H1 (cell line): ENCODE data around the gene G2E3. TPM values are rescaled to one million over a fixed set of nuclear protein-coding genes. Genes with fewer than 3 reads are reported as not detected.

Experiments used
- CTCF ChIA-PET: fragments of 300-600 bp; sonication (Branson Sonifier 250); formaldehyde crosslinking; loops from one replicate; lab custom pipeline; 2021; ENCODE audit not compliant: partially characterized antibody; lab: Charles Lee
- POLR2A ChIA-PET: fragments of 300-600 bp; sonication (Branson Sonifier 250); formaldehyde crosslinking; loops from one replicate; lab custom pipeline; 2021; ENCODE audit warnings: inconsistent platforms; ENCODE audit not compliant: partially characterized antibody; lab: Charles Lee
- DNase-seq, 2 experiments: peaks; one replicate each; pipeline versions ENCODE4 v3.0.0 to v3.0.0-alpha.2; 2010 to 2022; ENCODE audit warnings: low spot score in 2 of 2, low read depth in 1 of 2, mixed read lengths in 1 of 2
- FAIRE-seq: peaks from 2 replicates; lab custom pipeline; 2011; peaks lifted over from hg19 to GRCh38; lab: Jason Lieb, UNC
- H2AFZ ChIP-seq: 2 replicates; pipeline ENCODE4 v1.8.1; 2012; ENCODE audit warnings: low read length, inconsistent platforms
- H2AK5ac ChIP-seq: 2 replicates; pipeline ENCODE4 v1.6.1; 2013; ENCODE audit warnings: low read depth, low read length
- H2BK120ac ChIP-seq: replicated peaks from 2 replicates; pipeline ENCODE3; 2013; ENCODE audit warnings: low read depth, low read length, inconsistent platforms
- H2BK12ac ChIP-seq: 2 replicates; pipeline ENCODE4 v1.6.1; 2013; ENCODE audit warnings: low read depth, low read length
- H2BK15ac ChIP-seq: 2 replicates; pipeline ENCODE4 v1.6.1; 2013; ENCODE audit warnings: low read length
- H2BK20ac ChIP-seq: 2 replicates; pipeline ENCODE4 v1.6.1; 2013; ENCODE audit warnings: low read length
- H2BK5ac ChIP-seq: 2 replicates; pipeline ENCODE4 v1.6.1; 2013; ENCODE audit warnings: low read depth, low read length
- H3K14ac ChIP-seq: 2 replicates; pipeline ENCODE4 v1.6.1; 2013; ENCODE audit warnings: inconsistent platforms; ENCODE audit not compliant: insufficient read length
- H3K18ac ChIP-seq: 2 replicates; pipeline ENCODE4 v1.6.1; 2013; ENCODE audit warnings: low read length; ENCODE audit errors: extremely low read depth
- H3K23ac ChIP-seq: 2 replicates; pipeline ENCODE4 v1.6.1; 2013; ENCODE audit warnings: inconsistent platforms; ENCODE audit not compliant: insufficient read length
- H3K23me2 ChIP-seq: 2 replicates; pipeline ENCODE4 v1.6.1; 2013; ENCODE audit warnings: low read depth, low read length
- H3K27ac ChIP-seq: 2 replicates; pipeline ENCODE4 v1.6.1; 2011; ENCODE audit warnings: low read depth, low read length, inconsistent platforms
- H3K27me3 ChIP-seq, 4 experiments: replicated peaks in 1 of 4; 1 replicate in 1 of 4; 2 replicates in 3 of 4; pipeline versions ENCODE4 v1.6.1 to v1.8.1; 2011 to 2013; ENCODE audit warnings: low read length in 3 of 4, mild to moderate bottlenecking in 3 of 4, inconsistent platforms in 2 of 4, mixed read lengths in 2 of 4, moderate library complexity in 1 of 4; ENCODE audit not compliant: control insufficient read depth in 3 of 4, insufficient read depth in 3 of 4; ENCODE audit errors: extremely low read depth in 1 of 4
- H3K36me3 ChIP-seq, 4 experiments: 2 replicates each; pipeline versions ENCODE4 v1.6.1 to v1.8.1; 2011 to 2013; ENCODE audit warnings: mild to moderate bottlenecking in 4 of 4, low read length in 3 of 4, moderate library complexity in 2 of 4, control low read depth in 1 of 4, inconsistent platforms in 1 of 4; ENCODE audit not compliant: insufficient read depth in 4 of 4, control insufficient read depth in 2 of 4
- H3K4ac ChIP-seq: replicated peaks from 2 replicates; pipeline ENCODE3; 2013; ENCODE audit warnings: low read length, low read depth, mixed read lengths, inconsistent platforms; ENCODE audit not compliant: insufficient read length
- H3K4me1 ChIP-seq, 4 experiments: replicated peaks in 1 of 4; 1 replicate in 1 of 4; 2 replicates in 3 of 4; pipeline versions ENCODE4 v1.6.1 to v1.8.1; 2011 to 2013; ENCODE audit warnings: low read length in 3 of 4, inconsistent platforms in 2 of 4, mixed read lengths in 1 of 4; ENCODE audit not compliant: insufficient read depth in 4 of 4, control insufficient read depth in 3 of 4
- H3K4me2 ChIP-seq, 2 experiments: 2 replicates each; pipeline versions ENCODE4 v1.6.1 to v1.8.1; 2011 to 2013; ENCODE audit warnings: low read depth in 2 of 2, low read length in 2 of 2, control low read depth in 1 of 2, inconsistent platforms in 1 of 2, mild to moderate bottlenecking in 1 of 2; ENCODE audit not compliant: insufficient read depth in 1 of 2
- H3K4me3 ChIP-seq, 4 experiments: fragments of 200-600, 300-600 bp in 1 of 4; sonication (generic), shearing (Covaris generic), sonication (Bioruptor Twin) in 1 of 4; 2 replicates each; pipeline versions ENCODE4 v1.5.1 to v1.8.1; 2011 to 2016; ENCODE audit warnings: low read length in 4 of 4, low read depth in 3 of 4, control low read depth in 2 of 4, inconsistent platforms in 2 of 4, mild to moderate bottlenecking in 2 of 4, mixed read lengths in 1 of 4, moderate library complexity in 1 of 4; ENCODE audit not compliant: insufficient read depth in 2 of 4; ENCODE audit errors: extremely low read depth in 1 of 4
- H3K56ac ChIP-seq: replicated peaks from 2 replicates; pipeline ENCODE3; 2013; ENCODE audit warnings: low read depth, mild to moderate bottlenecking, mixed read lengths, low read length, inconsistent platforms; ENCODE audit not compliant: insufficient read length
- H3K79me1 ChIP-seq: 2 replicates; pipeline ENCODE4 v1.6.1; 2013; ENCODE audit warnings: low read depth, low read length, control low read depth
- H3K79me2 ChIP-seq, 2 experiments: 2 replicates each; pipeline versions ENCODE4 v1.6.1 to v1.8.1; 2012 to 2013; ENCODE audit warnings: low read length in 2 of 2, mild to moderate bottlenecking in 2 of 2, inconsistent platforms in 1 of 2; ENCODE audit not compliant: insufficient read depth in 2 of 2, control insufficient read depth in 1 of 2
- H3K9ac ChIP-seq, 4 experiments: replicated peaks in 1 of 4; 1 replicate in 1 of 4; 2 replicates in 3 of 4; pipeline versions ENCODE4 v1.6.1 to v1.8.1; 2011 to 2013; ENCODE audit warnings: low read depth in 3 of 4, low read length in 3 of 4, control low read depth in 2 of 4, mild to moderate bottlenecking in 2 of 4, moderate library complexity in 2 of 4, inconsistent platforms in 1 of 4; ENCODE audit errors: extremely low read depth in 1 of 4
- H3K9me3 ChIP-seq, 2 experiments: 2 replicates each; pipeline versions ENCODE4 v1.6.1 to v1.8.1; 2012 to 2013; ENCODE audit warnings: mild to moderate bottlenecking in 2 of 2, moderate library complexity in 2 of 2, control low read depth in 1 of 2, inconsistent platforms in 1 of 2, low read depth in 1 of 2, low read length in 1 of 2, mixed read lengths in 1 of 2; ENCODE audit not compliant: insufficient read depth in 2 of 2
- H4K20me1 ChIP-seq, 2 experiments: replicated peaks in 1 of 2; 2 replicates each; pipeline versions ENCODE3 to v1.8.1; 2011 to 2013; ENCODE audit warnings: inconsistent platforms in 2 of 2, low read length in 2 of 2, mild to moderate bottlenecking in 1 of 2; ENCODE audit not compliant: insufficient read depth in 2 of 2, control insufficient read depth in 1 of 2
- H4K5ac ChIP-seq: 2 replicates; pipeline ENCODE4 v1.6.1; 2013; ENCODE audit warnings: low read length, low read depth, mixed read lengths, inconsistent platforms; ENCODE audit not compliant: insufficient read length
- H4K8ac ChIP-seq: 2 replicates; pipeline ENCODE4 v1.8.0; 2013; ENCODE audit warnings: mild to moderate bottlenecking, moderate library complexity, low read length, inconsistent platforms; ENCODE audit not compliant: insufficient read depth; ENCODE audit errors: extremely low read depth
- H4K91ac ChIP-seq: replicated peaks from 2 replicates; pipeline ENCODE3; 2013; ENCODE audit warnings: low read length, mixed read lengths, inconsistent platforms; ENCODE audit not compliant: insufficient read length
- ASH2L ChIP-seq: fragments of 200-600, 300-600 bp; sonication (generic); IDR thresholded peaks from one replicate; pipeline ENCODE4 v1.7.1; 2017; ENCODE audit warnings: low read length
- BRCA1 ChIP-seq: IDR thresholded peaks from 2 replicates; pipeline ENCODE4 v1.6.1; 2012; ENCODE audit warnings: low read depth, low read length, improper control_type of control experiment
- CBX5 ChIP-seq: fragments of 300-800, 300-1000 bp; sonication (generic); IDR thresholded peaks from 2 replicates; pipeline ENCODE4 v1.7.1; 2016; ENCODE audit warnings: antibody characterized with exemption, low read length, low read depth
- CHD1 ChIP-seq: IDR thresholded peaks from 2 replicates; pipeline ENCODE4 v1.6.1; 2012; ENCODE audit warnings: low read depth, low read length, improper control_type of control experiment
- FOSL1 ChIP-seq: IDR thresholded peaks from 2 replicates; pipeline ENCODE4 v1.6.1; 2011; ENCODE audit warnings: mild to moderate bottlenecking, low read depth, low read length, moderate library complexity; ENCODE audit not compliant: insufficient read depth
- RAD21 ChIP-seq, 2 experiments: IDR thresholded peaks in 1 of 2; conservative IDR thresholded peaks in 1 of 2; 2 replicates each; pipeline ENCODE4 v1.6.1; 2011; ENCODE audit warnings: low read depth in 2 of 2, low read length in 2 of 2, improper control_type of control experiment in 1 of 2, inconsistent platforms in 1 of 2, mild to moderate bottlenecking in 1 of 2, moderate library complexity in 1 of 2
- SP2 ChIP-seq: IDR thresholded peaks from 2 replicates; pipeline ENCODE4 v1.6.1; 2012; ENCODE audit warnings: mild to moderate bottlenecking, low read length, inconsistent platforms
- TBP ChIP-seq: IDR thresholded peaks from 2 replicates; pipeline ENCODE4 v1.6.1; 2011; ENCODE audit warnings: low read depth, low read length, improper control_type of control experiment
- WGBS, 2 experiments: shearing (Covaris generic) in 1 of 2; methylation state at CpG; one replicate each; pipeline versions ENCODE4 v1.1.6 to v1.1.7; 2013 to 2015; ENCODE audit warnings: low lambda C conversion rate in 2 of 2, mixed read lengths in 2 of 2, inconsistent platforms in 1 of 2, low coverage in 1 of 2, missing lambda C conversion rate in 1 of 2; ENCODE audit not compliant: insufficient replicate concordance in 2 of 2, insufficient coverage in 1 of 2, insufficient read length in 1 of 2; ENCODE audit errors: extremely low coverage in 1 of 2, missing lambda C conversion rate in 1 of 2; 5-methylcytosine and 5-hydroxymethylcytosine counted together
- polyA plus RNA-seq, 7 experiments: library from polyadenylated mRNA; depleted of rRNA in 3 of 7; stranded (reverse) in 5 of 7; unstranded in 2 of 7; fragments of >200 nt in 5 of 7; fragments of 200-250 nt in 2 of 7; gene quantifications; 1 replicate in 5 of 7; 2 replicates in 1 of 7; 4 replicates in 1 of 7; pipeline versions ENCODE4 v1.2.1 to v1.2.3, GENCODE V29; 2011 to 2013; ENCODE audit warnings: missing spikeins in 2 of 7, mixed read lengths in 2 of 7
- total RNA-seq: library from RNA; stranded (reverse); fragmentation: NEBNext Ultra II Directional; extraction: Animal tissue kit (Norgen Biotek cat#: 25700); gene quantifications from 2 replicates; pipeline ENCODE4 v1.2.1, GENCODE V29; 2021

G2E3 gene
- total and polyA plus RNA-seq, 2 of the 8 experiments (the other 6 are each of a cell fraction or from before 2014, with no cell fraction given) = 9.2 to 72.0 TPM

DNA sequence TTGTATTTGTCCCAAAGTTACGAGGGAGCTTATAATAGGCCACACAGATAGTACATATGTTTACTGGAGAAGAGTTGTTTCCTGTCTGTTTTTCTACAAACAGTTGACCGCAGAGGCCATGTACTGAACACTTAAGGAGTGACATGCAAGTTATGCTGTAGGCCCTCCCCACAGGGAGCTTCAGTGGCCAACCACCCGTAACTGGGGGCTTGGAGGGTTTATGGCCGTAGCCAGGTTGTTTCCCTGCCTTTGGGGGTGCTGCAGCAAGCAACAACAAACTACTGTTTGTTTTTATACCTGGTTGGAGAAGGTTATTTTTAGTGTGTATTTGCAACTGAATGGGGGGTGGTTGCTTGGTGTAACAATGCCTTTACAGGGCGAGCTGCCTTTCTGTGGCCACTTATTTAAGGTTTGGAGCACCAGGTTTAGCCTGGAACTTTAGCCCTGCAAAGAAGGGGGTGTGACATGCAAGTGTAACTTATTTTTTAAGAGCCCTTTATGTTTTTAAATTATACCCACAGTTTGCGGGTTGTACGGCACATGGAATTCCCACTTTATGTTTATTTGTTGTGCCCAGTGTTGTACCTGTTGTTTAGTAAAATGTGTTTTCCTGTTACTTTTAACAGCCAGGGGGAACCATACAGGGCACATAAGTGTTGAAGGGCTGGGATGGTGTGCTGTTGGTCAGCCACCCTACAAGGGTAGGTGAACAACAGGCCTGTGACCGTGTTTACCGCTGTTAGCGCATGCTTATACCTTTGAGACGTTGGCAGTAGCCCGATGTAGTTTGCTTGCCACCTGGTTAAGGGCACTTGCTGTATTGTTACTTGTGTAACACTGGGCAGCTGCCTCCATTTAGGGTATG lies 29.9 kb upstream of the G2E3 start:
- Histone ChIP-seq H4K5ac (peak overlapping the region; percentile 63), H3K79me2 (no peaks in the 10 kb centered on the region), H3K18ac (peak overlapping the region; percentile 12; the same call in 1 of the 2 replicates), H3K9ac (no peak overlapping the region), H2BK20ac (peak overlapping the region; percentile 44; the same call in 1 of the 2 replicates), H4K20me1 (no peaks in the 10 kb centered on the region), H3K27me3 (no peaks in the 10 kb centered on the region), H3K9me3 (peaks cover 8 to 12% of the 10 kb centered on the region in 2 experiments; a peak in 3 of 4 replicates), H2BK12ac (peak overlapping the region; percentile 65; the same call in 1 of the 2 replicates), H3K14ac (no peak overlapping the region), H4K91ac (peak overlapping the region; percentile 83), H4K8ac (no peak overlapping the region; the same call in 1 of the 2 replicates), H2BK5ac (peak overlapping the region; percentile 26), H3K36me3 (peaks cover 0 to 2% (median 0%) of the 10 kb centered on the region in 4 experiments; a peak in 1 of 8 replicates), H3K4me2 (peak overlapping the region; percentile 36 to 42), H3K56ac (no peak overlapping the region), H3K27ac (no peak overlapping the region), H2BK120ac (peak overlapping the region; percentile 43), H2AK5ac (no peak overlapping the region), H2AFZ (peak overlapping the region; percentile 94), H3K79me1 (no peaks in the 10 kb centered on the region), H3K4ac (peak overlapping the region; percentile 36), H3K23me2 (no peaks in the 10 kb centered on the region; the same call in 1 of the 2 replicates), H2BK15ac (no peak overlapping the region), H3K4me3 (peak overlapping the region in 1 of 4 experiments; percentile 14; a peak in 1 of 8 replicates), H3K23ac (no peak overlapping the region), H3K4me1 (peaks cover 2 to 14% (median 10%) of the 10 kb centered on the region in 4 experiments; a peak in 6 of 7 replicates)
- ChIA-PET CTCF (interaction anchor here (0.6 to 1.8 kb wide), 6 partner anchors 7 to 1501 kb away, joined by 3 to 7 read pairs (median 3); no protein-coding TSS in a partner anchor), POLR2A (no interaction called here)
- FAIRE-seq = no peak
- DNase-seq = no peak
- WGBS, 2 experiments = 83% methylated on average over 12 of the region's 12 CpGs; no CpG with 5 or more reads in 1 of the 2 experiments
- TF ChIP-seq CHD1 (no peak), BRCA1 (no peak), SP2 (no peak), RAD21 (IDR thresholded peaks at IDR 0.05 in 1 of 2, conservative IDR thresholded peaks at IDR 0.05 in 1 of 2; ENCODE audit: low read depth in 2 of 2, low read length in 2 of 2) (no peak), TBP (0 out of 2 replicates have a peak, but pooled peaks have one; percentile 37), ASH2L (peak; percentile 34), CBX5 (no peak), FOSL1 (no peak)
